Lower lobe of right lung (tissue), 2 donors: ENCODE measurements around the gene CITED4. TPM values are rescaled to one million over a fixed set of nuclear protein-coding genes. Genes with fewer than 3 reads are reported as not detected.

Experiments
- ATAC-seq, 2 donors: fragments of 200-7000 bp; cut with Tn5 transposase; one replicate each; pipeline ENCODE4 v1.9.1; 2020 to 2022; ENCODE audit warnings: mild to moderate bottlenecking in 2 of 2, moderate library complexity in 2 of 2
- DNase-seq: peaks from one replicate; pipeline ENCODE4 v3.0.0-alpha.2; 2020
- H3K27ac ChIP-seq: fragments of 200-600 bp; one replicate; pipeline ENCODE4 v1.8.0; 2022
- H3K27me3 ChIP-seq: fragments of 200-600 bp; one replicate; pipeline ENCODE4 v1.8.0; 2022; ENCODE audit warnings: low read depth
- H3K36me3 ChIP-seq: fragments of 200-600 bp; one replicate; pipeline ENCODE4 v1.8.0; 2022; ENCODE audit warnings: mild to moderate bottlenecking
- H3K4me1 ChIP-seq: fragments of 200-600 bp; one replicate; pipeline ENCODE4 v1.8.0; 2022
- H3K4me3 ChIP-seq: fragments of 200-600 bp; one replicate; pipeline ENCODE4 v1.8.0; 2022; ENCODE audit warnings: mild to moderate bottlenecking
- H3K9me3 ChIP-seq: fragments of 200-600 bp; one replicate; pipeline ENCODE4 v1.8.0; 2022
- CTCF ChIP-seq: fragments of 200-600 bp; IDR thresholded peaks from one replicate; pipeline ENCODE4 v1.8.0; 2022; ENCODE audit warnings: antibody characterized with exemption, mild to moderate bottlenecking
- intact Hi-C: fragments of 100-400 bp; cut with DNase I; formaldehyde crosslinking; loops from one replicate; pipeline ENCODE4 v1.11.0; 2022
- total RNA-seq: library from RNA; stranded (reverse); fragmentation: NEBNext Ultra II Directional; extraction: Animal tissue kit (Norgen Biotek cat#: 25700); gene quantifications from one replicate; pipeline ENCODE4 v1.2.1, GENCODE V29; 2021
- donor health status: DM: no; HTN: yes; CAD: no; lungs with severe emphysema.

Gene CITED4
- total RNA-seq, 1 donor from 2014 or later: 13.9 TPM

- intact Hi-C loops: no loop called here
- Histone ChIP-seq H3K9me3 (peaks cover 3% of the 10 kb centered on the region), H3K27me3 (no peaks in the 10 kb centered on the region), H3K4me3 (no peak overlapping the region), H3K4me1 (peaks cover 14% of the 10 kb centered on the region), H3K36me3 (no peaks in the 10 kb centered on the region), H3K27ac (no peak overlapping the region)
- no peak for TF ChIP-seq CTCF
- DNase-seq: no peak
- ATAC-seq: no peak
Measured at GRCh38 chr1:40870135-40870728, 8.1 kb upstream of the CITED4 start.

GRCh38 chr1:40868051-40868723, 6.0 kb upstream of the CITED4 start:
- intact Hi-C loops: no loop called here
- Histone ChIP-seq H3K9me3 (peaks cover 3% of the 10 kb centered on the region), H3K27me3 (no peaks in the 10 kb centered on the region), H3K36me3 (no peaks in the 10 kb centered on the region), H3K4me3 (no peak overlapping the region), H3K27ac (no peak overlapping the region), H3K4me1 (peaks cover 10% of the 10 kb centered on the region)
- peak; percentile 91 to 93 for ATAC-seq
- DNase-seq: no peak
- TF ChIP-seq CTCF: no peak

DNA sequence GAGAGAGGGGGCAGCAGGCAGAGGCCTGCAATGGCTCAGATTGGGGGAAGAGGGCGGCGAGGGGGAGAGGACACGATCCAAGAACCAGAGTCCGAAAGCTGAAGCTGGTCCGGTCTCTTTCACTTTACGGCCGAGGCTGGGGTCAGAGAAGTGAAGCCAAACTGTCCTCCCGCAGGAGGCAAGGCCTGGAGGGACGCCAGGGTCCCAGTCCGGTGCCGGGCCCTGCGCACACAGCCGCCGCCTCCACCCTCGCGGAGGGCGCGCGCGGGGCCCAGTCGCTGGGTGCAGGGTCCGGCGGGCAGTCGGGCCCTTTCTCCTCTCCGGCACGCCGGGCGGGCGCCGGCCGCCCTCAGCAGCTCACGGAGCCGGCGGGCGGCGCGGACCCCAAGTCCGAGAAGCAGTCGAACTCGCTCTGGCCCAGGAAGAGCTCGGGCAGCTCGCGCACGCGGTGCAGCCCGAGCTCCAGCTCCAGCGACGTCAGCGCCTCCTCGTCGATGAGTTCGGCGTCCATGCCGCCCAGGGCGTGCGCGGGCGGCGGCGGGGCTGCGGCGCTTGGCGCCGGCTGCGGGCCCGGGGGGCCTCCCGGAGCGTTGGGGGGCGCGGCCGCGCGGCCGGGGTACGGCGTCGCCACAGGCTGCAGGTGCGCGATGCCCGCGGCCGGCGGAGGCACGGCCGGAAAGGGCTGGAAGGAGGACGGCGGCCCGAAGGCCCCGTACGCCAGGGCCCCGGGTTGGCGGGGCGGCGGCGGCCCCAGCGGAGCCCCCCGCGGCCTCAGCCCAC, 749 bp downstream of the CITED4 start:
- intact Hi-C loops: no loop called here
- ATAC-seq: peak in 1 of 2 donors; percentile 4
- no peak for TF ChIP-seq CTCF

GRCh38 chr1:40860706-40861223, 1.4 kb downstream of the CITED4 start:
- ATAC-seq: no peak
- no peaks in the 10 kb centered on the region for H3K27me3 ChIP-seq
- H3K9me3 ChIP-seq: no peaks in the 10 kb centered on the region
- H3K4me3 ChIP-seq: peak overlapping the region; percentile 73
- no peak for DNase-seq
- no peaks in the 10 kb centered on the region for H3K36me3 ChIP-seq
- peak overlapping the region; percentile 90 for H3K27ac ChIP-seq
- intact Hi-C loops: no loop called here
- peaks cover 20% of the 10 kb centered on the region for H3K4me1 ChIP-seq
- TF ChIP-seq CTCF: no peak

More for the DNA sequence above, 749 bp downstream of the CITED4 start:
- H3K27ac ChIP-seq: peak overlapping the region; percentile 90
- no peaks in the 10 kb centered on the region for H3K9me3 ChIP-seq
- DNase-seq: peak; percentile 69
- no peaks in the 10 kb centered on the region for H3K27me3 ChIP-seq
- no peaks in the 10 kb centered on the region for H3K36me3 ChIP-seq
- peaks cover 20% of the 10 kb centered on the region for H3K4me1 ChIP-seq
- H3K4me3 ChIP-seq: peak overlapping the region; percentile 73

- no peak for DNase-seq
- intact Hi-C loops: loop anchor here (10.0 kb wide), 1 partner anchor 96 kb away; no protein-coding TSS in a partner anchor
- no peak for TF ChIP-seq CTCF
- H3K27me3 ChIP-seq: no peaks in the 10 kb centered on the region
- no peak for ATAC-seq
- H3K36me3 ChIP-seq: no peaks in the 10 kb centered on the region
- no peak overlapping the region for H3K27ac ChIP-seq
- no peak overlapping the region for H3K4me3 ChIP-seq
- peaks cover 20% of the 10 kb centered on the region for H3K4me1 ChIP-seq
- H3K9me3 ChIP-seq: no peaks in the 10 kb centered on the region
Measured at GRCh38 chr1:40858856-40859416, 3.2 kb downstream of the CITED4 start.
